A673 (cell line): ENCODE measurements around the gene JAK3.
A peak's percentile ranks its signal among the peaks of the same experiment; 100 is the strongest.

Source experiments
- CTCF ChIP-seq: fragments of 300-800, 200-600 bp; sonication (generic); conservative IDR thresholded peaks from 2 replicates; pipeline ENCODE4 v1.5.1; 2017; ENCODE audit warnings: low read depth, mild to moderate bottlenecking, antibody characterized with exemption, low read length, moderate library complexity, mixed read lengths
- EZH2 ChIP-seq: fragments of 200-600 bp; sonication (generic); IDR thresholded peaks from 2 replicates; pipeline ENCODE4 v1.6.1; 2017; ENCODE audit warnings: borderline replicate concordance, low read depth, mild to moderate bottlenecking, mixed read lengths, antibody characterized with exemption, low read length; ENCODE audit not compliant: poor library complexity, severe bottlenecking

GRCh38 chr19:17855280-17856152 lies 7.7 kb upstream of the JAK3 start:
- peak; percentile 97 for TF ChIP-seq CTCF
- TF ChIP-seq EZH2, result no peak
